Hepatic stellate cell (primary cell): ENCODE measurements around the gene ZNF138.
"Not testable (repeated sequence)": the region's sequence is repeated elsewhere in the genome, so short reads cannot be mapped to it uniquely, and the experiment has no call there.

Source experiments
- DNase-seq: peaks from one replicate; pipeline ENCODE4 v3.0.0; 2011; ENCODE audit warnings: low spot score

ZNF138 gene

GRCh38 chr7:64794171-64794844 lies at the start of gene ZNF138:
TSS of gene ZNF138 (plus strand) at chr7:64794428. CDS start at chr7:64794569, 141 bp downstream.
- peak; percentile 98 for DNase-seq

- DNase-seq = no peak
Measured at GRCh38 chr7:64744680-64745079, 49.5 kb upstream of the ZNF138 start.

GRCh38 chr7:64747802-64748201 lies 46.4 kb upstream of the ZNF138 start:
- no peak for DNase-seq

GRCh38 chr7:64753032-64753431 lies 41.2 kb upstream of the ZNF138 start:
- DNase-seq = no peak

GRCh38 chr7:64755865-64756264 lies 38.4 kb upstream of the ZNF138 start:
- no peak for DNase-seq

- DNase-seq = no peak
Measured at GRCh38 chr7:64758151-64758550, 36.1 kb upstream of the ZNF138 start.

GRCh38 chr7:64768824-64769223 lies 25.4 kb upstream of the ZNF138 start:
- DNase-seq = no peak

GRCh38 chr7:64774204-64774842 lies 19.9 kb upstream of the ZNF138 start:
- no peak for DNase-seq

- no peak for DNase-seq
Measured at GRCh38 chr7:64775289-64775688, 18.9 kb upstream of the ZNF138 start.

- DNase-seq = not testable (repeated sequence)
Measured at GRCh38 chr7:64784842-64785241, 9.4 kb upstream of the ZNF138 start.

- no peak for DNase-seq
Measured at GRCh38 chr7:64787295-64787694, 6.9 kb upstream of the ZNF138 start.

- DNase-seq = not testable (repeated sequence)
Measured at GRCh38 chr7:64789241-64789640, 5.0 kb upstream of the ZNF138 start.

- no peak for DNase-seq
Measured at GRCh38 chr7:64793106-64793755, 997 bp upstream of the ZNF138 start.

GRCh38 chr7:64795176-64795575 lies 948 bp downstream of the ZNF138 start:
- DNase-seq = no peak

- not testable (repeated sequence) for DNase-seq
Measured at GRCh38 chr7:64799169-64799568, 4.9 kb downstream of the ZNF138 start.

- no peak for DNase-seq
Measured at GRCh38 chr7:64802699-64803098, 8.5 kb downstream of the ZNF138 start.

GRCh38 chr7:64807731-64808365 lies 13.6 kb downstream of the ZNF138 start:
- no peak for DNase-seq

- no peak for DNase-seq
Measured at GRCh38 chr7:64811767-64812166, 17.5 kb downstream of the ZNF138 start.

- no peak for DNase-seq
Measured at GRCh38 chr7:64830926-64831325, 36.7 kb downstream of the ZNF138 start.

- no peak for DNase-seq
Measured at GRCh38 chr7:64832136-64832535, 37.9 kb downstream of the ZNF138 start.

GRCh38 chr7:64834989-64835388 lies 40.8 kb downstream of the ZNF138 start:
- no peak for DNase-seq

GRCh38 chr7:64835856-64836255 lies 41.6 kb downstream of the ZNF138 start:
- DNase-seq = not testable (repeated sequence)

GRCh38 chr7:64838051-64838450 lies 43.8 kb downstream of the ZNF138 start:
- DNase-seq = not testable (repeated sequence)
